Colonic mucosa (tissue), 4 donors: ENCODE data around the gene ABCD2. TPM values are rescaled to one million over a fixed set of nuclear protein-coding genes. Genes with fewer than 3 reads are reported as not detected.

ENCODE experiments used
- DNase-seq: peaks from one replicate; pipeline ENCODE4 v3.0.0-alpha.2; 2020
- H3K27ac ChIP-seq: fragments of 200-600 bp; one replicate; pipeline ENCODE4 v1.8.0; 2021
- H3K27me3 ChIP-seq: fragments of 200-600 bp; one replicate; pipeline ENCODE4 v1.8.0; 2021
- H3K36me3 ChIP-seq: fragments of 200-600 bp; one replicate; pipeline ENCODE4 v1.8.0; 2021
- H3K4me1 ChIP-seq: fragments of 200-600 bp; one replicate; pipeline ENCODE4 v1.8.0; 2021; ENCODE audit warnings: mild to moderate bottlenecking
- H3K4me3 ChIP-seq: fragments of 200-600 bp; one replicate; pipeline ENCODE4 v1.8.0; 2021
- H3K9ac ChIP-seq, 2 donors: one replicate each; pipeline ENCODE4 v1.7.0; 2013; ENCODE audit warnings: control low read depth in 2 of 2, low read depth in 2 of 2, low read length in 2 of 2
- H3K9me3 ChIP-seq: fragments of 200-600 bp; one replicate; pipeline ENCODE4 v1.8.0; 2021
- intact Hi-C: fragments of 100-400 bp; cut with DNase I; formaldehyde crosslinking; loops from one replicate; pipeline ENCODE4 v1.14.1; 2022
- total RNA-seq, 2 donors: library from RNA; stranded (reverse); fragmentation: NEBNext Ultra II Directional in 1 of 2; extraction: Animal tissue kit (Norgen Biotek cat#: 25700) in 1 of 2; gene quantifications; one replicate each; pipeline ENCODE4 v1.2.1, GENCODE V29; 2021
- TF ChIP-seq, protein P1 (sequence below): fragments of 200-600 bp; IDR thresholded peaks from one replicate; pipeline ENCODE4 v1.8.0; 2022; ENCODE audit warnings: antibody characterized with exemption, mild to moderate bottlenecking
- donor health status: healthy.
- donor health status: DM: no; HTN: no; CAD: no.
- donor health status: DM: no; HTN: no; CAD: no.

Gene ABCD2
- total RNA-seq, 2 donors from 2014 or later = 0.17 to 0.19 TPM

DNA sequence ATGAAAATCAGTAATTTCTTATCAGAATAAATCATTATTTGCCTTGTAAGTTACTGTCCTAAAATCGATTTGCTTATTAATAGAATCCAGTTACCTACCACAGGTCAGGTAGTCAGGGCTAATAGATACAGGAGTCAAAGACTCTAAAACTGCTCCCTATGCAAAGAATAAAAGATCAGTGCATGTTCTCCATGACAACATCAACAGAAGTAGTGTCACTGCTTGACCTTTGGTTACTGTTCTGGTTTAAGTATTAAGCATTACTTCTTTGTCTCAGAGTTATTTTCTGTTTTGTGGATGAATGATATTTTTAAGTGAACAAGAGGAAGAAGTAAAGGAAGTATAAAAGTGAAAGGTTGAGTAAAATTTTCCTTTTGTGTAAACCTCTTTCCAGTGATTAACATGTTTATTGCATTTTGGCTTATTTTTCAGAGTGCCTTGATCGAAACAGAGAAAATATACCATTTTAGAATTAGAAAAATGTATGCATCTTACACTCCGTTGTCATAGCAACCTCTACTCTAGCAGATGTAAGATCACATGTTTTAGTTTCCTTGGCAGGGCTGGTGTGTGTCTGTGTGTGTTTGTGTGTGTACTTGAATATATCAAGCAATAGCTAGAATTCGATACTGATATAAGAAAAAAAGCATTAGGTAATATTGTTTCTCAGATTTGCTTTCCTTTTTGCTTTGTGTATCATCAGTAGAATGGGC, 44.7 kb downstream of the ABCD2 start:
- no peaks in the 10 kb centered on the region for H3K4me1 ChIP-seq
- no peak overlapping the region for H3K4me3 ChIP-seq
- no peaks in the 10 kb centered on the region for H3K27me3 ChIP-seq
- no peaks in the 10 kb centered on the region for H3K36me3 ChIP-seq
- no peak overlapping the region for H3K27ac ChIP-seq
- H3K9ac ChIP-seq = no peak overlapping the region
- DNase-seq = no peak
- TF ChIP-seq, protein P1, sequence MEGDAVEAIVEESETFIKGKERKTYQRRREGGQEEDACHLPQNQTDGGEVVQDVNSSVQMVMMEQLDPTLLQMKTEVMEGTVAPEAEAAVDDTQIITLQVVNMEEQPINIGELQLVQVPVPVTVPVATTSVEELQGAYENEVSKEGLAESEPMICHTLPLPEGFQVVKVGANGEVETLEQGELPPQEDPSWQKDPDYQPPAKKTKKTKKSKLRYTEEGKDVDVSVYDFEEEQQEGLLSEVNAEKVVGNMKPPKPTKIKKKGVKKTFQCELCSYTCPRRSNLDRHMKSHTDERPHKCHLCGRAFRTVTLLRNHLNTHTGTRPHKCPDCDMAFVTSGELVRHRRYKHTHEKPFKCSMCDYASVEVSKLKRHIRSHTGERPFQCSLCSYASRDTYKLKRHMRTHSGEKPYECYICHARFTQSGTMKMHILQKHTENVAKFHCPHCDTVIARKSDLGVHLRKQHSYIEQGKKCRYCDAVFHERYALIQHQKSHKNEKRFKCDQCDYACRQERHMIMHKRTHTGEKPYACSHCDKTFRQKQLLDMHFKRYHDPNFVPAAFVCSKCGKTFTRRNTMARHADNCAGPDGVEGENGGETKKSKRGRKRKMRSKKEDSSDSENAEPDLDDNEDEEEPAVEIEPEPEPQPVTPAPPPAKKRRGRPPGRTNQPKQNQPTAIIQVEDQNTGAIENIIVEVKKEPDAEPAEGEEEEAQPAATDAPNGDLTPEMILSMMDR = no peak
- intact Hi-C loops = no loop called here
- no peaks in the 10 kb centered on the region for H3K9me3 ChIP-seq

DNA sequence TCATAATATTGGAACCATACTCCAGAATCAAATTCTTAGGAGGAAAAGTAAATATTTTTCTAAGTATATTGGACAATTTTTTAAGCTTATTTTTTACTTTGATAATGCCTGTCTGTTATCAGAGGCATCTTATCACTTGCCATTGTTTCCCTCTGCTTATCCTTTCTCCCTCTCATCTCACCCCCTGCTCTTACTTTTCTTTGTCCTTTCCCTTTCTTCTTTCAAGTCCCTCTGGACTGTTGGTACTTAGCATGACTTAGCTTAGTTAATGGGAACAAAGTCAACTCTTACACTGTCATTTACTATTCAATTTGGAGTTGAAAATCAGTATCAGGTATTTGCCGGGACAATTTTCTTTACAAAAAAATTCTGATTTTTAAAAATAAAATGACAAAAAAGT, 45.2 kb downstream of the ABCD2 start:
- TF ChIP-seq, protein P1 = no peak
- DNase-seq = no peak
- Histone ChIP-seq H3K4me1 (no peaks in the 10 kb centered on the region), H3K27me3 (no peaks in the 10 kb centered on the region), H3K36me3 (no peaks in the 10 kb centered on the region), H3K4me3 (no peak overlapping the region), H3K27ac (no peak overlapping the region), H3K9me3 (no peaks in the 10 kb centered on the region), H3K9ac (no peak overlapping the region)
- intact Hi-C loops = no loop called here

DNA sequence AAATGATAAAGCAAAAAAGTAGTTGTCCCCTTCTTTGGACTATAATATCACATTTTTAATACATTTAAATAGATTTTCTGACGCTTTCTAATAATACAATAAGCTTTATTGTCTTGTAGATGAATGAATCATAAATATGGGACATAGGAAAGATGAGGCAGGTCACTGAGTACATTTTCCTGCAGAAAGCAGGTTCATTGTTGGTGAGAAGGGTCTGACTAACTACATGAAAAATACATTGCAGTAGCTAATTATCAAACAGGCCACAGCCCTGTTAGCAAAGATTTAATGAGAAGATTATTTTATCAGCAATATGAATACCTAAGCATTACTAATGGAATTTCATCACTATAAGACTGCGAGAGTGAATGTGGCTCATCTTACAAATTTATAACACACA, 45.6 kb downstream of the ABCD2 start:
- Histone ChIP-seq H3K36me3 (no peaks in the 10 kb centered on the region), H3K27ac (no peak overlapping the region), H3K4me1 (no peaks in the 10 kb centered on the region), H3K27me3 (no peaks in the 10 kb centered on the region), H3K9me3 (no peaks in the 10 kb centered on the region), H3K9ac (no peak overlapping the region), H3K4me3 (no peak overlapping the region)
- no peak for DNase-seq
- TF ChIP-seq, protein P1 = no peak
- intact Hi-C loops = no loop called here

DNA sequence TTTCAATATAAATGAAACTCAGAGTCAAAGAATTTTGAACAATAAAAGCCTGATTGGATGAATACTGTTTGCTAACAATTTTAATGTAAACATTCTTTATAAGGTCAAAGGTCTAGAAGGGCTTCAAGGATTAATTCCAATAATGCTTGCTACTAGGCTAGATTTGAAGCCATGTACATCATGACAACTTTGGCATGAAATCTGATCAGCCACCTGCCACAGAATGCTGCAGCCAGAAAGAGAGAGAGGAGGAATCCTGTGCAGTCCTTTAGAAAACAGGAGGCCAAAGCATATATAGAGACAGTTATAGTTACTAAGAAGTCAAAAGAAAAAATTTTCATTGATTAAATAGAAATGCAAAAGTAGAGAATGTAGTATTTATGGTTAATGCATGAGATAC, 47.1 kb downstream of the ABCD2 start:
- intact Hi-C loops = no loop called here
- TF ChIP-seq, protein P1 = no peak

DNA sequence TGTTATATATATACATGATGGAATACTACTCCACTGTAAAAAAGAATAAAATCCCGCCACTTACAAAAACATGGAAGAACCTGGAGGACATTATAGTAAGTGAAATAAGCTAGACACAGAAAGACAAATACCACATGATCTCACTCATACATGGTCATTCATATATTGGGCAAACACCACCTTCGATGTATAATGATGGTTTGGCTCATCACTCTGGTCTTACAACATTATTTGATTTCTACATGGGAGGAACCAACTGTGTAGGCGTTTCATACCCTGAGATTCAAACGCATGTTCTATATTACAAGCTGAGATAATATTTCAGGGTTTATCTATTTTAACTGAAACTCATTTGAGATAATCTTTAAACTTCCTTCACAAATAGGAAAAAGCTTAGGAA, 48.3 kb downstream of the ABCD2 start:
- H3K4me1 ChIP-seq = no peaks in the 10 kb centered on the region
- H3K9me3 ChIP-seq = no peaks in the 10 kb centered on the region
- intact Hi-C loops = no loop called here
- H3K27me3 ChIP-seq = no peaks in the 10 kb centered on the region
- DNase-seq = no peak
- TF ChIP-seq, protein P1 = no peak
- no peak overlapping the region for H3K27ac ChIP-seq
- H3K36me3 ChIP-seq = no peaks in the 10 kb centered on the region
- no peak overlapping the region for H3K9ac ChIP-seq
- no peak overlapping the region for H3K4me3 ChIP-seq

More for the DNA sequence above, 47.1 kb downstream of the ABCD2 start:
- H3K9me3 ChIP-seq = no peaks in the 10 kb centered on the region
- H3K27ac ChIP-seq = no peak overlapping the region
- H3K4me1 ChIP-seq = no peaks in the 10 kb centered on the region
- no peak overlapping the region for H3K9ac ChIP-seq
- no peaks in the 10 kb centered on the region for H3K36me3 ChIP-seq
- no peak for DNase-seq
- H3K4me3 ChIP-seq = no peak overlapping the region
- H3K27me3 ChIP-seq = no peaks in the 10 kb centered on the region
